Stimulated activated naive B cell treated with anti-CD40 and anti-IgM and Interleukin-4, amounts not matched to agents 10 μg/mL and 1 μg/mL and 100 μg/mL, for 72 hours (primary cell): ENCODE measurements around the gene DYRK2.

Experiments
- ATAC-seq, 2 donors: fragments of 150-1000 bp; cut with Tn5 transposase; replicated peaks; 2 replicates each; pipeline ENCODE4 v1.10.0; 2021; ENCODE audit warnings: moderate library complexity in 1 of 2
- DNase-seq: peaks from one replicate; pipeline ENCODE4 v3.0.0; 2021
- H3K27ac Mint-ChIP-seq: one replicate; pipeline ENCODE4 v1.8.0; 2022; ENCODE audit warnings: mild to moderate bottlenecking, mixed read lengths
- H3K27me3 Mint-ChIP-seq, 2 donors: one replicate each; pipeline ENCODE4 v1.8.0; 2022; ENCODE audit warnings: mixed read lengths in 2 of 2
- H3K36me3 Mint-ChIP-seq, 2 donors: one replicate each; pipeline ENCODE4 v1.8.0; 2022; ENCODE audit warnings: mixed read lengths in 2 of 2, mild to moderate bottlenecking in 1 of 2
- H3K4me1 Mint-ChIP-seq, 2 donors: one replicate each; pipeline ENCODE4 v1.8.0; 2022; ENCODE audit warnings: mixed read lengths in 2 of 2, mild to moderate bottlenecking in 1 of 2
- H3K4me3 Mint-ChIP-seq, 2 donors: one replicate each; pipeline ENCODE4 v1.8.0; 2022; ENCODE audit warnings: mild to moderate bottlenecking in 2 of 2, mixed read lengths in 2 of 2, moderate library complexity in 1 of 2
- H3K9me3 Mint-ChIP-seq, 2 donors: one replicate each; pipeline ENCODE4 v1.8.0; 2022; ENCODE audit warnings: mixed read lengths in 2 of 2, mild to moderate bottlenecking in 1 of 2

The DYRK2 gene

GRCh38 chr12:67712011-67712410, 63.5 kb downstream of the DYRK2 start:
- H3K4me3 Mint-ChIP-seq = no peak overlapping the region
- DNase-seq (no peak), ATAC-seq (no peak)
- peaks cover 0 to 3% of the 10 kb centered on the region in 2 donors for H3K36me3 Mint-ChIP-seq
- H3K9me3 Mint-ChIP-seq = no peaks in the 10 kb centered on the region
- H3K27me3 Mint-ChIP-seq = no peaks in the 10 kb centered on the region
- H3K27ac Mint-ChIP-seq = no peak overlapping the region
- peaks cover 12 to 22% of the 10 kb centered on the region in 2 donors for H3K4me1 Mint-ChIP-seq

- Mint-ChIP-seq H3K4me1 (peaks cover 12 to 22% of the 10 kb centered on the region in 2 donors), H3K4me3 (no peak overlapping the region), H3K27me3 (peaks cover 0 to 11% of the 10 kb centered on the region in 2 donors), H3K27ac (peak overlapping the region; percentile 49), H3K9me3 (no peaks in the 10 kb centered on the region), H3K36me3 (peaks cover 0 to 6% of the 10 kb centered on the region in 2 donors)
- no peak for ATAC-seq
- DNase-seq = no peak
Observed at GRCh38 chr12:67714648-67715047, 66.1 kb downstream of the DYRK2 start.
